Cardiac muscle cell (in vitro differentiated cells and primary cell): ENCODE data around the gene NPR2. TPM values are rescaled to one million over a fixed set of nuclear protein-coding genes. Genes with fewer than 3 reads are reported as not detected.

ENCODE experiments used
- DNase-seq, 2 donors: peaks; one replicate each; pipeline versions ENCODE4 v3.0.0 to v3.0.0-alpha.2; 2010 to 2017; ENCODE audit warnings: low read depth in 1 of 2, low spot score in 1 of 2
- H3K27ac ChIP-seq: fragments of 200-600 bp; sonication (generic); 2 replicates; pipeline ENCODE4 v1.5.1; 2016
- H3K27me3 ChIP-seq: fragments of 200-600 bp; sonication (generic); 2 replicates; pipeline ENCODE4 v1.6.0; 2016; ENCODE audit warnings: control low read depth
- H3K36me3 ChIP-seq: fragments of 200-600 bp; sonication (generic); 2 replicates; pipeline ENCODE4 v1.5.1; 2016; ENCODE audit warnings: control low read depth
- H3K4me1 ChIP-seq: fragments of 200-600 bp; sonication (generic); 2 replicates; pipeline ENCODE4 v1.8.1; 2017; ENCODE audit warnings: low read depth, mild to moderate bottlenecking, mixed run types
- H3K4me3 ChIP-seq: fragments of 200-600 bp; sonication (generic); 2 replicates; pipeline ENCODE4 v1.5.1; 2016; ENCODE audit warnings: mild to moderate bottlenecking
- H3K9me3 ChIP-seq: fragments of 200-600 bp; sonication (generic); 2 replicates; pipeline ENCODE4 v1.5.1; 2017; ENCODE audit warnings: low read depth, mild to moderate bottlenecking, control low read depth
- CTCF ChIP-seq: IDR thresholded peaks from 2 replicates; pipeline ENCODE4 v1.5.1; 2012; ENCODE audit warnings: low read depth, mild to moderate bottlenecking, low read length
- polyA plus RNA-seq: library from polyadenylated mRNA; unstranded; fragments of >200 nt; fragmentation: Nextera tagmentation; extraction: Ambion mirVana; gene quantifications from 2 replicates; pipeline ENCODE4 v1.2.1, GENCODE V29; 2016
- total RNA-seq: library from RNA; depleted of rRNA; stranded (reverse); fragments of >200 nt; gene quantifications from 2 replicates; pipeline ENCODE4 v1.2.3, GENCODE V29; 2016

The NPR2 gene
- total and polyA plus RNA-seq, 2 experiments from 2014 or later = 12.6 to 13.2 TPM

- Histone ChIP-seq H3K4me1 (no peaks in the 10 kb centered on the region), H3K36me3 (no peaks in the 10 kb centered on the region), H3K27ac (no peak overlapping the region), H3K9me3 (no peaks in the 10 kb centered on the region), H3K27me3 (no peaks in the 10 kb centered on the region), H3K4me3 (no peak overlapping the region)
- no peak for TF ChIP-seq CTCF
- DNase-seq = no peak
Measured at GRCh38 chr9:35856882-35857281, 65.5 kb downstream of the NPR2 start.

GRCh38 chr9:35858458-35858857, 67.1 kb downstream of the NPR2 start:
- Histone ChIP-seq H3K27ac (no peak overlapping the region), H3K4me3 (no peak overlapping the region), H3K27me3 (no peaks in the 10 kb centered on the region), H3K4me1 (no peaks in the 10 kb centered on the region), H3K36me3 (no peaks in the 10 kb centered on the region), H3K9me3 (no peaks in the 10 kb centered on the region)
- TF ChIP-seq CTCF = no peak
- no peak for DNase-seq

Other genes with a start within 250 kb of the NPR2 start
- 32.4 and 42.5 TPM in 2 replicates for gene TESK1, start 186.3 kb upstream of the NPR2 start, total RNA-seq
- gene TESK1, start 186.3 kb upstream of the NPR2 start, polyA plus RNA-seq = 30.3 and 30.8 TPM in 2 replicates
- gene CD72, start 173.2 kb upstream of the NPR2 start, total RNA-seq = 1.4 and 5.1 TPM in 2 replicates
- 2.3 and 12.3 TPM in 2 replicates for gene CD72, start 173.2 kb upstream of the NPR2 start, polyA plus RNA-seq
- gene SIT1, start 140.7 kb upstream of the NPR2 start, total RNA-seq = not detected in 2 replicates
- 0.21 and 0.46 TPM in 2 replicates for gene SIT1, start 140.7 kb upstream of the NPR2 start, polyA plus RNA-seq
- 6,299 and 17,487 TPM in 2 replicates for gene RMRP, start 133.6 kb upstream of the NPR2 start, total RNA-seq
- gene RMRP, start 133.6 kb upstream of the NPR2 start, polyA plus RNA-seq = not detected in 2 replicates
- 26.5 and 29.3 TPM in 2 replicates for gene CCDC107, start 133.3 kb upstream of the NPR2 start, total RNA-seq
- gene CCDC107, start 133.3 kb upstream of the NPR2 start, polyA plus RNA-seq = 68.5 and 75.1 TPM in 2 replicates
- 1.5 and 12.6 TPM in 2 replicates for gene ARHGEF39, start 126.4 kb upstream of the NPR2 start, total RNA-seq
- gene ARHGEF39, start 126.4 kb upstream of the NPR2 start, polyA plus RNA-seq = 5.6 and 36.9 TPM in 2 replicates
- 2.4 and 3.1 TPM in 2 replicates for gene CA9, start 117.7 kb upstream of the NPR2 start, total RNA-seq
- gene CA9, start 117.7 kb upstream of the NPR2 start, polyA plus RNA-seq = 2.6 and 4.9 TPM in 2 replicates
- gene TPM2, start 101.7 kb upstream of the NPR2 start, total RNA-seq = 645 and 899 TPM in 2 replicates
- gene TPM2, start 101.7 kb upstream of the NPR2 start, polyA plus RNA-seq = 761 and 1,591 TPM in 2 replicates
- gene TLN1, start 59.4 kb upstream of the NPR2 start, total RNA-seq = 172 and 178 TPM in 2 replicates
- gene TLN1, start 59.4 kb upstream of the NPR2 start, polyA plus RNA-seq = 96.0 and 98.0 TPM in 2 replicates
- 45.7 and 51.5 TPM in 2 replicates for gene CREB3, start 58.9 kb upstream of the NPR2 start, total RNA-seq
- gene CREB3, start 58.9 kb upstream of the NPR2 start, polyA plus RNA-seq = 62.3 and 84.2 TPM in 2 replicates
- gene GBA2, start 42.4 kb upstream of the NPR2 start, total RNA-seq = 132 and 157 TPM in 2 replicates
- 135 and 140 TPM in 2 replicates for gene GBA2, start 42.4 kb upstream of the NPR2 start, polyA plus RNA-seq
- 24.1 and 30.4 TPM in 2 replicates for gene RGP1, start 42.3 kb upstream of the NPR2 start, total RNA-seq
- gene RGP1, start 42.3 kb upstream of the NPR2 start, polyA plus RNA-seq = 17.9 and 21.8 TPM in 2 replicates
- gene MSMP, start 37.3 kb upstream of the NPR2 start, total RNA-seq = not detected in 2 replicates
- gene MSMP, start 37.3 kb upstream of the NPR2 start, polyA plus RNA-seq = not detected in 2 replicates
- gene SPAG8, start 20.7 kb downstream of the NPR2 start, total RNA-seq = 2.9 and 3.7 TPM in 2 replicates
- gene SPAG8, start 20.7 kb downstream of the NPR2 start, polyA plus RNA-seq = 4.2 and 6.1 TPM in 2 replicates
- 48.5 and 83.9 TPM in 2 replicates for gene HINT2, start 23.5 kb downstream of the NPR2 start, total RNA-seq
- gene HINT2, start 23.5 kb downstream of the NPR2 start, polyA plus RNA-seq = 161 and 177 TPM in 2 replicates
- gene FAM221B, start 37.1 kb downstream of the NPR2 start, total RNA-seq = not detected in 2 replicates
- 0.57 and 0.66 TPM in 2 replicates for gene FAM221B, start 37.1 kb downstream of the NPR2 start, polyA plus RNA-seq
- 15.0 and 17.9 TPM in 2 replicates for gene TMEM8B, start 37.6 kb downstream of the NPR2 start, total RNA-seq
- 17.0 and 21.8 TPM in 2 replicates for gene TMEM8B, start 37.6 kb downstream of the NPR2 start, polyA plus RNA-seq
- gene OR13J1, start 78.8 kb downstream of the NPR2 start, total RNA-seq = not detected in 2 replicates
- gene OR13J1, start 78.8 kb downstream of the NPR2 start, polyA plus RNA-seq = not detected in 2 replicates
- gene HRCT1, start 114.6 kb downstream of the NPR2 start, total RNA-seq = not detected in 2 replicates
- not detected in 2 replicates for gene HRCT1, start 114.6 kb downstream of the NPR2 start, polyA plus RNA-seq
- gene SPAAR, start 117.9 kb downstream of the NPR2 start, total RNA-seq = 0.07 and 0.09 TPM in 2 replicates
- gene SPAAR, start 117.9 kb downstream of the NPR2 start, polyA plus RNA-seq = 0.15 TPM in 1 of 2 replicates, not detected in the other
- not detected in 2 replicates for gene OR2S2, start 166.6 kb downstream of the NPR2 start, total RNA-seq
- gene OR2S2, start 166.6 kb downstream of the NPR2 start, polyA plus RNA-seq = not detected in 2 replicates
- 6.4 and 8.5 TPM in 2 replicates for gene RECK, start 245.3 kb downstream of the NPR2 start, total RNA-seq
- gene RECK, start 245.3 kb downstream of the NPR2 start, polyA plus RNA-seq = 11.1 and 15.3 TPM in 2 replicates